T-helper 9 cell (primary cell): Measurements from ENCODE around the gene G3BP2.
A peak's percentile ranks its signal among the peaks of the same experiment; 100 is the strongest.
"Not testable (repeated sequence)": the region's sequence is repeated elsewhere in the genome, so short reads cannot be mapped to it uniquely, and the experiment has no call there.

Experiments
- DNase-seq: peaks from one replicate; pipeline ENCODE4 v3.0.0-alpha.2; 2020

G3BP2 gene

DNA sequence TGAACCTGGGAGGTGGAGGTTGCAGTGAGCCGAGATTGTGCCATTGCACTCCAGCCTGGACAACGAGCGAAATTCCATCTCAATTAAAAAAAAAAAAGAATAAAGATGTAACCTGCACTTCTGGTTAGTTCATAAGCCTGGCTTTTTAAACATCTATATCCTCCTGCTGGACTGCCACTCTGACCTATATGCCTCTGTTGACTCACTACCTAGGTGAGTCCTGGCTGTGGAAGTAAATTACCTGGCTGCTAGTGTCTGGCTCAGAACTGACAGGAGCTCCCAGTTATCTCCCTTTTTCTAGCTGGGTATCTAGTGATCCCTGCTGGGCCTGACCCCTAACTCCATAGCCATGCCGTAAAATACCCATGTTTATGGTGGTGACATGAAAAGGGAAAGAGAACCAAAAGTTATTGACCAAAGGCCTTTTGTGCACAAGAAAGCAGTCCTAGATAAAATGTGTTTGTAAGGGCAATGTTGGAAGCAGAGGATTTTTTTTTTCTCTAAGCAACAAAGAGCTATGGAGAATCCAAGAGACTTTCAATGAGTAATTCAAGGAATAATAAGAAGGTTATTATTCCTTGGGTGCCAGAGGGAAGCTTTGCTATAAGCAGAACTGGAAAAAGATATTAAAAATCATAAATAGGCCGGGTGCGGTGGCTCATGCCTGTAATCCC lies 10.4 kb upstream of the G3BP2 start:
- DNase-seq, result no peak

- DNase-seq, result no peak
These were observed 6.8 kb upstream of the G3BP2 start for GRCh38 chr4:75679876-75680575.

GRCh38 chr4:75678965-75679364 lies 5.8 kb upstream of the G3BP2 start:
- DNase-seq, result no peak

DNA sequence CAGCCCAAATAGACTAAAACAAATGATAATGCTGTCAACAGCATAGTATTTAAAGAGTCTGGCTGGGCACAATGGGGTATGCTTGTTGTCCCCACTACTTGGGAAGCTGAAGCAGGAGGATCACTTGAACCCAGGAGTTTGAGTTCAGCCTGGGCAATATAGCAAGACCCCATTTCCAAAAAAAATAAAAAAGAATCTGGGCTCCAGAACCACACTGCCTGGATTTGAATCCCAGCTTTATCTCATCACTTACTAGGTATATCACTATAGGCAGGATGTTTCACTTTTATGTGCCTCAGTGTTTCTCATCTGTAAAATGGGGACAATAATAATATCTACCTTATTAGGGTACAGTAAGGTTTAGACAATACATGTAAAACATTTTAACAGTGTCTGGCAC lies 5.3 kb upstream of the G3BP2 start:
- DNase-seq, result no peak

- no peak for DNase-seq
These were observed 1.9 kb upstream of the G3BP2 start for GRCh38 chr4:75675004-75675531.

DNA sequence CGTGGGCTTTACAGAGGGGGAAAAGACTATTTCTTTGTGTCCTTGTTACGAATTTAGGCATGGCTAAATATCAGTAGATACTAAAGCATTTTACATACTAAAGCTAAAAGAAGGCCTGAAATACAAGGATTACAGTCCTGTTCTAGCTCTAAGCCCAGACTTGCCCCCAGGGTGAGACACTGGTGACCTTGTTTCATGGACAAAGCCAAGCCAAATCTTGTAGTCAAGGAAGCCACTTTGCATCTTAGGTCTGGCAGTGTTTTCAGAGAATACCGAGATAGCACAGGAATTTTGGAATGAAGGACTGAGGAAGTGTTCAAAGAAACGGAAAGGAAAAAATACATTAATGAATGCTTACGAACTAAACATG lies 733 bp upstream of the G3BP2 start:
- DNase-seq, result no peak

DNA sequence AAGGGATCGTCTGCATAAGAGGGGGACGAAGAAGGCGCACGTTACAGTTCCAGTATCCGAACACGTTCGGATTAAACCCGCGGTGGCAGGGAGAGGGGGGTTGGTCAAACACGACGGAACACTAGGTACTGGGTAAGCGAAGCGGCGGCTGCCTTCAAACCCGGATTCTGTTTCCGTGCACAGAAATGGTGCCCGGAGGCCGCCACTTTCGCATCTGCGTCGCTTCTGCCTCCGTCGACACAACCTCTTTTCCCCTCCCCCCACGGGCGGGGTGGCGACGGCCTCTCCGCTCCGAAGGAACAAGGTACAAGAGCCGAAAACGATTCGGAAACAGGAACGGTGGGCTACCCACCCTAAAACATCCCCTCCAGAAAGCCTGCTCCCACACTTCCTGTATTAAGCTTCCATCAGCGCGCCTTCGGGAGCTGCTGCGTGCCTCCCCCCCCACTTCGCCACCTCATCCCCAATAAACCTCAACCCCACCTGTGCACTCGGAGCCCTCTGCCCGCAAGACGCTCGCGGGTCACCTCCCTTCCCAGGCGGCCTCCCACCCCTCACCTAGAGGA lies 667 bp downstream of the G3BP2 start:
- DNase-seq, result peak; percentile 72

- no peak for DNase-seq
These were observed 1.3 kb downstream of the G3BP2 start for GRCh38 chr4:75671802-75672421.

- DNase-seq, result no peak
These were observed 4.6 kb downstream of the G3BP2 start for GRCh38 chr4:75668596-75668995.

- DNase-seq, result not testable (repeated sequence)
These were observed 5.6 kb downstream of the G3BP2 start for GRCh38 chr4:75667636-75668035.

- DNase-seq, result no peak
These were observed 6.9 kb downstream of the G3BP2 start for GRCh38 chr4:75666299-75666698.

GRCh38 chr4:75664604-75665003 lies 8.6 kb downstream of the G3BP2 start:
- DNase-seq, result not testable (repeated sequence)

GRCh38 chr4:75662626-75663025 lies 10.6 kb downstream of the G3BP2 start:
- DNase-seq, result no peak

DNA sequence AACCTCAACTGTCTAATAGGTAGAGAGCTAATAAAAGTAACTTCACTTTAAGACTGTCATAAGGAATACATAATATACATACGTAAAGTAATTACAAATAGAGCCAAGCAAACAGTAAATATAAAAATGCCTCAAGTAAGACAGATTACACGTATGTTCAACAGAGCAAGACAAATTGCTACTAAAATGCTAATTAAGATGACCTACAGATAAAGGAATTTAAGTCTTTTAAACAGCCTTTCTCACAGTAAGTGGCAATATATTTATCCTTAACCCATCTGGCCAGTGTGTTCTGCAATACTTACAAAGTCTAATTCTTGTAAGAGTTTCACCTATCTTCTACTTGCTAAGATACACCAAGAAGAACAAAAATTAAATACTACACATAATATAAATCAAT lies 12.7 kb downstream of the G3BP2 start:
- DNase-seq, result no peak

- no peak for DNase-seq
These were observed 13.6 kb downstream of the G3BP2 start for GRCh38 chr4:75659512-75660031.

- no peak for DNase-seq
These were observed 14.3 kb downstream of the G3BP2 start for GRCh38 chr4:75658876-75659275.

DNA sequence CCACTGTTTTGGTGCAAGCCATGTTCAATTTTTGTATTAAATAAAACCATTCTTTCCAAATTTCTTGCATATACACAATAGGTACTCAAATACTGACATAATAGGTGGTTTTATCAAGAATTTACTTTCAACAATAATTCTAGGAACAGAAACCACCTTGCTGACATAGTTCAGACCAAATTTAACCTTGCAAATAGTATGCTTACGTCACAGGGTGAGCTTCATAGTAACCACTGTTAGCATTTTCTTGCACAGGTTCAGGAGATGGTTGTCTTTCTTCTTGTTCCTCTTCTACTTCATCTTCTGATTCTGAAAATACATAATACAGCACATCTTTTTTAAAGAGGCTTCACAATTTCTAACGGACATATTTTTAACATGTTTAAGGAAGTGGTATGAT lies 17.6 kb downstream of the G3BP2 start:
- no peak for DNase-seq

DNA sequence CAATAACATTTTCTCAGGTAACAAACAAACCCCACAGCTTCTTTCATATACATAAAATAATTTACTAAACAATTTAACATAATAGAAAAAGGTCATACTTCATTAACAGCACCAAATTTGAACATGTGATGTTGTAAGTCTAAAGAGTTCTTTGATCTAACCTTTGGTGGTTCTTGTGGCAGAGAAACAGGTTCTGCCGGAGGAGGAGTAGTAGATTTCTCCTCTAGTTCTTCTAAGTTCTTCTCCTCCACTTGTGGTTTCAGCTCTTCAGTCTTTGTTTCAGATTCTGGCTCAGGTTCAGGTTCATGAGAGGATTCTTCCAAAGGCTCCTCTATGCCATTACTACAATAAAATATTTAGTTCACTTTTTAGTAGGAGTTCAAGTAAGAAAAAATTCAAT lies 18.3 kb downstream of the G3BP2 start:
- DNase-seq, result no peak

DNA sequence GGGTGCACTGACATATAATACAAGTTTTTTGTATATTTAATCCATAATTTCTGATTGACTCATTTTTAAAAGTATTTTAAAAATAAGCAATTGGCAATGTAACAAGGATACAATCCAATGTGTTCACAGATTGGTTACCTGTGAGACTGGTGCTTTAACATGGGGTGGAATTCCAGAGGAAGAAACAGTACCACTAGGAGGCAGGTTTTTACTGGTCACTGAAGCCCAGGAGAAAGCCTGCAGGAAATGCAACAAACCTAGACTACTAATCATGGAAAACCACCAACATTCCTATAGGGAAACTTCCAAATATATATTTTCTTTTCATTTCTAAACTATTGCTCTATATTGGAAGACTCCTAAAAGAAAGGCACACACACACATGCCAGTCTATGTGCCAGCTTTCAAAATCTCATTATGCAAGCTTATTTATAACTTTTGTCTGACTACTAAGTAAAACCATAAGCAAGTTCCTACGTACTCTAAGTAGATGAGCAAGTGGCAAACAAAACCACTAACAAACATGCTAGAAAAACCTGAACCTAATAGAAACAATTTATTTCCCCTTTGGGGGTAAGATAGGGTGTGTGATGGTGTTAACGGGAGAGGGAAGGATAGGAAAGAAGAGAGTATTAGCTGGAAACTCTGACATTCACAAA lies 19.2 kb downstream of the G3BP2 start:
- DNase-seq, result no peak

DNA sequence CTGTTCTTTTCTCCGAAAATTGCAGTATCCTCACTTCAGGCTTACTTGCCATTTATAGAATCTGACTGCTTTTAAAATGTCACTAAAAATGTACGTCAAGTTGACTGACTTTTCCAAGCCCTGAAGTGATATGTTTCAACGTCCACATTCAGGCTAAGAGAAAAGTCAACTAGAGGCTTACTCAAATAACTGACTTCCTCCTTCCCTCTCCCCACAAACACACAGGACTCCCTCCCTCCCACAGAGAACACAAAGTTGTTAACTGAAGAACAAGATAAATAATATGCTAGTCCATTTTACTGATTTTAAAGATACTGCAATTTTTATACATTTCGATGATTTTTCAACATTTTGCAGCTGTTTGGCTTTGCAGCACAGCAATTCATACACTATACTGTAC lies 29.1 kb downstream of the G3BP2 start:
- no peak for DNase-seq

GRCh38 chr4:75643651-75644050 lies 29.6 kb downstream of the G3BP2 start:
- no peak for DNase-seq

- DNase-seq, result no peak
These were observed 34.0 kb downstream of the G3BP2 start for GRCh38 chr4:75639124-75639695.

DNA sequence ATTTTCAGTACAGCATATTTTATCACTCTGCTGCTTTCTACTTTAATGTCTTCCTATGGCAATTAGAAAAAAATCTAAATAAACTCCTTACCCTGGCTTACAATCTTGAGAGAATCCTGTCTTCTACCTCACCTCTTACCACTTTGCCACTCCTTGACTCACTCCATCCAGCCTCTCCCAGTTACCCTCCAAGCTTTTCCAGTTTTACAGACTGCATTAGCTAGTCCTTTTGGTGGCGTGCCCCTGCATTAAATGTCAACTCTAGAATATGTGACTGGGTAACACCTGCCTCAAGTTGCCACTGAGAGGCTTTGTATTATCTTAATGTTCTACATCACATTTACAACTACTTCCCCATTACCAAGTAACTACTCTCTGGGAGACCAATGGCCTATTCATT lies 35.4 kb downstream of the G3BP2 start:
- no peak for DNase-seq
